Stimulated activated CD4-positive, alpha-beta T cell treated with anti-CD3 and anti-CD28 coated beads, TNF-alpha, amount 100 ng/mL, for 4 hours (primary cell): Measurements from ENCODE around the gene MSI2.
"Not testable (repeated sequence)": the region's sequence is repeated elsewhere in the genome, so short reads cannot be mapped to it uniquely, and the experiment has no call there.

ENCODE experiments used
- DNase-seq, 3 experiments: peaks; one replicate each; pipeline ENCODE4 v3.0.0-alpha.2; 2020; ENCODE audit warnings: low read depth in 3 of 3

Gene MSI2

GRCh38 chr17:57619061-57619937, 363.0 kb downstream of the MSI2 start:
- no peak for DNase-seq

- no peak for DNase-seq
Observed at GRCh38 chr17:57620576-57620975, 364.3 kb downstream of the MSI2 start.

GRCh38 chr17:57621791-57622190, 365.5 kb downstream of the MSI2 start:
- not testable (repeated sequence) for DNase-seq

GRCh38 chr17:57622306-57622682, 366.0 kb downstream of the MSI2 start:
- DNase-seq = no peak

- no peak for DNase-seq
Observed at GRCh38 chr17:57622683-57623433, 366.5 kb downstream of the MSI2 start.

GRCh38 chr17:57623620-57624019, 367.3 kb downstream of the MSI2 start:
- DNase-seq = no peak

- DNase-seq = no peak
Observed at GRCh38 chr17:57624386-57624785, 368.1 kb downstream of the MSI2 start.

- DNase-seq = no peak
Observed at GRCh38 chr17:57625511-57625910, 369.2 kb downstream of the MSI2 start.

- no peak for DNase-seq
Observed at GRCh38 chr17:57625957-57626356, 369.6 kb downstream of the MSI2 start.

- no peak for DNase-seq
Observed at GRCh38 chr17:57626520-57627210, 370.3 kb downstream of the MSI2 start.

GRCh38 chr17:57627591-57627990, 371.3 kb downstream of the MSI2 start:
- no peak for DNase-seq

- no peak for DNase-seq
Observed at GRCh38 chr17:57628421-57628820, 372.1 kb downstream of the MSI2 start.

- no peak for DNase-seq
Observed at GRCh38 chr17:57629470-57629869, 373.1 kb downstream of the MSI2 start.

- DNase-seq = no peak
Observed at GRCh38 chr17:57629886-57630285, 373.6 kb downstream of the MSI2 start.

- DNase-seq = no peak
Observed at GRCh38 chr17:57630736-57631135, 374.4 kb downstream of the MSI2 start.

- DNase-seq = no peak
Observed at GRCh38 chr17:57631871-57632270, 375.5 kb downstream of the MSI2 start.

GRCh38 chr17:57632294-57632693, 376.0 kb downstream of the MSI2 start:
- no peak for DNase-seq

- no peak for DNase-seq
Observed at GRCh38 chr17:57633236-57633635, 376.9 kb downstream of the MSI2 start.

GRCh38 chr17:57634713-57635465, 378.6 kb downstream of the MSI2 start:
- DNase-seq = no peak

GRCh38 chr17:57636274-57636673, 380.0 kb downstream of the MSI2 start:
- DNase-seq = no peak

- no peak for DNase-seq
Observed at GRCh38 chr17:57636985-57637665, 380.8 kb downstream of the MSI2 start.
